Measurements from ENCODE around the gene PLN. TPM values are rescaled to one million over a fixed set of nuclear protein-coding genes. Genes with fewer than 3 reads are reported as not detected.

PLN gene
- total and polyA plus RNA-seq, 2 experiments from 2014 or later = not detected

DNA sequence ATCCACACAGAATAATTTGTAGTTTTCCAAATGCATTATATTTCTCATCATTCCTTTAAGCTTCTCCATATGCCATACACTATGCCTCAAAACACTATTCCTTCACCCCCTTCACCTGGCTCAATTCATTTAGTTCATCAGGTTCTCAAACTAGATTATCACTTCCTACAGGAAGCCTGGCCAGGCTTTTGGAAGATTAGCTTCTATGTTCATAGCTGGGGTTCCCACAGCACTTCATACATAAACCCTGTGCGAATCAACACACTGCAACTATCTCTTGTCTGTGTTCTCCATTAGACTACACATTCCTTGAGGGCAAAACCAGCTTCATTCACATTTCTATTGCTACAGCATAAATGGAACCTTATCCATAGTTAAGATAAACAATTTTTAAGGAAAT, 40.5 kb upstream of the PLN start:
- Histone ChIP-seq H3K9me2 (ENCODE audit: insufficient read depth) (no peaks in the 10 kb centered on the region; the same call in none of the 2 replicates), H3K79me2 (ENCODE audit: insufficient read depth) (peaks cover 23% of the 10 kb centered on the region), H2AFZ (no peak overlapping the region), H3K27ac (no peak overlapping the region), H3K4me1 (ENCODE audit: insufficient read depth) (no peaks in the 10 kb centered on the region), H3K4me3 (no peak overlapping the region), H3K9ac (no peak overlapping the region), H3F3A (ENCODE audit: insufficient read depth) (no peaks in the 10 kb centered on the region; the same call in 1 of the 2 replicates), H3K9me3 (ENCODE audit: low read depth) (no peaks in the 10 kb centered on the region), H4K20me1 (ENCODE audit: insufficient read depth) (no peaks in the 10 kb centered on the region), H3K4me2 (ENCODE audit: unreplicated experiment) (no peak overlapping the region), H3K27me3 (replicated peaks; ENCODE audit: insufficient read depth) (no peaks in the 10 kb centered on the region), H3K36me3 (ENCODE audit: low read depth) (0 out of 2 replicates have a peak, but pooled peaks cover 3% of the 10 kb centered on the region)
- TF ChIP-seq EZH2 (IDR thresholded peaks at IDR 0.05; ENCODE audit: insufficient read depth, poor library complexity, severe bottlenecking) = no peak
- no peak for TF ChIP-seq EZH2phosphoT487 (IDR thresholded peaks at IDR 0.05; ENCODE audit: insufficient read depth, low read depth)
- in situ Hi-C loops (cut with MboI) = loop anchor here (10.0 kb wide), 1 partner anchor 223 kb away; no protein-coding TSS in a partner anchor
- 89 to 98% methylated on average over 1 of the region's 1 CpG for WGBS, 2 experiments (ENCODE audit: low coverage in 1 of 2, low lambda C conversion rate in 2 of 2, missing lambda C conversion rate in 2 of 2)
- no peak for DNase-seq

DNA sequence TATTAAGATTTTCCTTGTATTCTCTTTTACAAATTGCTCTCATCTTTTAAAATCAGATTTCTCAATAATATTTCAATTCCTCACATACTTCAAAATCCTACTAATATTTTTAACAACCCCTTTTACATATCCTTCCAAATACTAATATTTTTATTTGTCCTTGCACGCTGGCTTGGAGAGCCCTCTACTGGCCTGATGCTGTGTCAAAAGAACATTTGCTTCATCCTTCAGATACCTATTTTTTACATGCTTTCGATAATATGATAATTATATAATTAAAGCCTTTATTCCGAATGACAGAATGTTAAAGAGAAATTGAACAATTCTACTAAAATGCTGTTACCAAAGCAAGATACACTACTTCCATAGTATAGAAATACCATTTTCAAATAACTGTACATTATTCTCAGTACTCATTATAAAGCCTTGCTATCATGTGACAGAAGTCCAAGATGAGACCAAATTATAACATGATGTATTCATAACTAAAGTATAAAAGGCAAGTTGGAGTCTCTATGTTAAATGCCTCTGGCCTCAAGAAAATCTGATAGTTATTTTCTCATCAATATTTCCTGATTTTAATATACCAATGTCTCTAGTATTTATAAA, 39.0 kb upstream of the PLN start:
- Histone ChIP-seq H3K4me2 (ENCODE audit: unreplicated experiment) (no peak overlapping the region), H3F3A (ENCODE audit: insufficient read depth) (no peaks in the 10 kb centered on the region; the same call in 1 of the 2 replicates), H4K20me1 (ENCODE audit: insufficient read depth) (no peaks in the 10 kb centered on the region), H2AFZ (no peak overlapping the region), H3K9me2 (ENCODE audit: insufficient read depth) (no peaks in the 10 kb centered on the region), H3K36me3 (ENCODE audit: low read depth) (0 out of 2 replicates have a peak, but pooled peaks cover 3% of the 10 kb centered on the region), H3K79me2 (ENCODE audit: insufficient read depth) (peaks cover 37% of the 10 kb centered on the region), H3K27ac (no peak overlapping the region), H3K4me3 (no peak overlapping the region), H3K27me3 (replicated peaks; ENCODE audit: insufficient read depth) (no peaks in the 10 kb centered on the region), H3K9me3 (ENCODE audit: low read depth) (no peaks in the 10 kb centered on the region), H3K4me1 (ENCODE audit: insufficient read depth) (no peaks in the 10 kb centered on the region), H3K9ac (no peak overlapping the region)
- 73 to 74% methylated on average over 3 of the region's 3 CpGs for WGBS, 2 experiments (ENCODE audit: low coverage in 1 of 2, low lambda C conversion rate in 2 of 2, missing lambda C conversion rate in 2 of 2)
- in situ Hi-C loops (cut with MboI) = loop anchor here (10.0 kb wide), 1 partner anchor 224 kb away; no protein-coding TSS in a partner anchor
- TF ChIP-seq EZH2 (IDR thresholded peaks at IDR 0.05; ENCODE audit: insufficient read depth, poor library complexity, severe bottlenecking) (no peak), EZH2phosphoT487 (IDR thresholded peaks at IDR 0.05; ENCODE audit: insufficient read depth, low read depth) (no peak)
- DNase-seq = peak; percentile 58

DNA sequence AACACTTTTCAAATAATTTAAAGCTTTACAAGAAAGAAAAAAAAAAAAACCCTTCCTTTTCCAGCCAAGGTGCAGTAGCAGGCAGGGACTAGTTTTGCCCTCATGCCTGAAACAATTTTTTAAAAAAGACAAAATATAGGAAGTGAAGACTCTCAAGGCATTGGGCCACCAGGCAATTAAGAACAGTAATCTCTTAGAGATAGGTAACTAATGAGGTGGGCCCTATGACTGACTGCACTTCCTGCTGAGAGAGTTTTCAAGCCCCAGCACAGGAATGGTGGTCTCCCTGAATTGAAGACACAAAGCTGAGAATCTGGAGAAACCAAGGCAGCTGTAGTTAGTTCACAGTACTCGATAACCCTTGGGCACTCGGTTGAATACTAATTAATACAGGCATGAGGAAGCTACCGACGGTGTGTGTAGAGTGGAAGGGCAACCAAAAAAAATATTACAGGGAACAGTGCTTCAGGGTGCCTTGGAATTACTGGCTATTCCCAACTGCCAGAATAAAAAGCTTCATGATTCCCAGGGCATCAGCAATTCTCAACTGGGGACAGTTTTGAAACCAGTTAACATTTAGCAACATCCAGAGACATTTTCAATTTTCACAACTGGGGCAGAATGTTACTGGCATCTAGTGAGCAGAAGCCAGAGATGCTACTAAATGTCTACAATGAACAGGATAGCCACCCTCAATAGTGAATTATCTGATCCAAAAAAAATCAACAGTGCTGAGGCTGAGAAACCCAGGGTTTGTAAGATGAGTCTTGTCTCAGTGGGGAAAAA, 36.0 kb upstream of the PLN start:
- H3K4me2 ChIP-seq (ENCODE audit: unreplicated experiment) = no peak overlapping the region
- no peaks in the 10 kb centered on the region for H4K20me1 ChIP-seq (ENCODE audit: insufficient read depth)
- no peaks in the 10 kb centered on the region; the same call in 1 of the 2 replicates for H3F3A ChIP-seq (ENCODE audit: insufficient read depth)
- 0 out of 2 replicates have a peak, but pooled peaks cover 3% of the 10 kb centered on the region for H3K36me3 ChIP-seq (ENCODE audit: low read depth)
- TF ChIP-seq EZH2phosphoT487 (IDR thresholded peaks at IDR 0.05; ENCODE audit: insufficient read depth, low read depth) = no peak
- in situ Hi-C loops (cut with MboI) = no loop called here
- no peak overlapping the region for H2AFZ ChIP-seq
- H3K9me2 ChIP-seq (ENCODE audit: insufficient read depth) = no peaks in the 10 kb centered on the region
- WGBS, 2 experiments (ENCODE audit: low coverage in 1 of 2, low lambda C conversion rate in 2 of 2, missing lambda C conversion rate in 2 of 2) = 97 to 100% methylated on average over 4 of the region's 4 CpGs
- H3K79me2 ChIP-seq (ENCODE audit: insufficient read depth) = peaks cover 50% of the 10 kb centered on the region
- H3K4me3 ChIP-seq = no peak overlapping the region
- no peak overlapping the region for H3K27ac ChIP-seq
- H3K4me1 ChIP-seq (ENCODE audit: insufficient read depth) = no peaks in the 10 kb centered on the region
- H3K27me3 ChIP-seq (replicated peaks; ENCODE audit: insufficient read depth) = no peaks in the 10 kb centered on the region
- no peaks in the 10 kb centered on the region for H3K9me3 ChIP-seq (ENCODE audit: low read depth)
- no peak overlapping the region for H3K9ac ChIP-seq
- DNase-seq = no peak

DNA sequence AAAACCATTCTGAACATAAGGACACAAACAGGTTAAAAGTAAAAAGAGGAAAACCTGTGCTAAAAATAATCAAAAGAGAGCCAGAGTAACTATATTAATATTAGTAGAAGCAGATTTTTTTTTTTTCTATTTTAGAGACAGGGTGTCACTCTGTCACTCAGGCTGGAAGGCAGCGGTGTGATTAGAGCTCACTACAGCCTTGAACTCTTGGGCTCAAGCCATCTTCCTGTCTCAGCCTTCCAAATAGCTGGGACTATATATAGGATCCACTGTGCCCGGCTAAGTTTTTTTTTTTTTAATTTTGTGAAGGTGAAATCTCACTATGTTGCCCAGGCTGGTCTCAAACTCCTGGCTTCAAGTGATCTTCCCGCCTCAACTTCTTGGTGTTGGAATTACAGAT, 33.4 kb upstream of the PLN start:
- in situ Hi-C loops (cut with MboI) = no loop called here
- H3K9ac ChIP-seq = no peak overlapping the region
- H3K9me3 ChIP-seq (ENCODE audit: low read depth) = no peaks in the 10 kb centered on the region
- no peaks in the 10 kb centered on the region for H3F3A ChIP-seq (ENCODE audit: insufficient read depth)
- H3K9me2 ChIP-seq (ENCODE audit: insufficient read depth) = no peaks in the 10 kb centered on the region
- no peak overlapping the region for H3K4me2 ChIP-seq (ENCODE audit: unreplicated experiment)
- no peaks in the 10 kb centered on the region for H3K4me1 ChIP-seq (ENCODE audit: insufficient read depth)
- 80 to 87% methylated on average over 3 of the region's 3 CpGs for WGBS, 2 experiments (ENCODE audit: low coverage in 1 of 2, low lambda C conversion rate in 2 of 2, missing lambda C conversion rate in 2 of 2)
- no peak overlapping the region for H2AFZ ChIP-seq
- H3K79me2 ChIP-seq (ENCODE audit: insufficient read depth) = peaks cover 47% of the 10 kb centered on the region
- DNase-seq = no peak
- H3K4me3 ChIP-seq = no peak overlapping the region
- no peaks in the 10 kb centered on the region for H3K27me3 ChIP-seq (replicated peaks; ENCODE audit: insufficient read depth)
- H3K36me3 ChIP-seq (ENCODE audit: low read depth) = 0 out of 2 replicates have a peak, but pooled peaks cover 3% of the 10 kb centered on the region
- TF ChIP-seq EZH2phosphoT487 (IDR thresholded peaks at IDR 0.05; ENCODE audit: insufficient read depth, low read depth) (no peak), EZH2 (IDR thresholded peaks at IDR 0.05; ENCODE audit: insufficient read depth, poor library complexity, severe bottlenecking) (no peak)
- H3K27ac ChIP-seq = no peak overlapping the region
- no peaks in the 10 kb centered on the region for H4K20me1 ChIP-seq (ENCODE audit: insufficient read depth)
